ENCODE measurements around the gene MYH14.

GRCh38 chr19:50174100-50174793 is 29.2 kb upstream of the MYH14 start:
- TF ChIP-seq EP300 (conservative IDR thresholded peaks at IDR 0.05; ENCODE audit: poor library complexity, severe bottlenecking) (no peak), CTCF (IDR thresholded peaks at IDR 0.05; ENCODE audit: poor library complexity, severe bottlenecking) (no peak), REST (IDR thresholded peaks at IDR 0.05; ENCODE audit: borderline replicate concordance) (no peak)
